Fibroblast of peridontal ligament (primary cell): ENCODE measurements around the gene IGFL1.
"Not testable (repeated sequence)": the region's sequence is repeated elsewhere in the genome, so short reads cannot be mapped to it uniquely, and the experiment has no call there.

Experiments
- DNase-seq: peaks from one replicate; pipeline ENCODE4 v3.0.0-alpha.2; 2010; ENCODE audit errors: extremely low read depth

Gene IGFL1

DNA sequence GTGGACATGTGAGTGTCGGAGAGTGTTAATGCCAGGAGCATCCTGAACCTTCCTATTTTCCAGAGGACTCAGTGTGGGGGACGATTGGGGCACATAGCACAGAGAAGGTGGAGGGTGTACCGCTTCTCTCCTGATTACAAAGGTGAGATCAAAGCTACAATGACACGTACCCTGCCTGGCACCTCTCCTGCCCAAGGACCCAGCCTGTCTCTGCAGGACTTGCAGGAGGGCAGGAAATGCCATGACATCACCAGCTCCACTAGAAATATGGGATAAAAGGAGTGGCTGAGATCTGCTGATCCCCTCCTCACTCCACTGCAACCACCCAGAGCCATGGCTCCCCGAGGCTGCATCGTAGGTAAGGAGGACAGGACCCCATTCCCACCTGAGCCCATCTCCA is at the start of gene IGFL1:
Gene IGFL1 (plus strand): TSS at position 301 of the 400 bp plus-strand sequence. CDS start 33 bp downstream, at position 334.
- DNase-seq = no peak

DNA sequence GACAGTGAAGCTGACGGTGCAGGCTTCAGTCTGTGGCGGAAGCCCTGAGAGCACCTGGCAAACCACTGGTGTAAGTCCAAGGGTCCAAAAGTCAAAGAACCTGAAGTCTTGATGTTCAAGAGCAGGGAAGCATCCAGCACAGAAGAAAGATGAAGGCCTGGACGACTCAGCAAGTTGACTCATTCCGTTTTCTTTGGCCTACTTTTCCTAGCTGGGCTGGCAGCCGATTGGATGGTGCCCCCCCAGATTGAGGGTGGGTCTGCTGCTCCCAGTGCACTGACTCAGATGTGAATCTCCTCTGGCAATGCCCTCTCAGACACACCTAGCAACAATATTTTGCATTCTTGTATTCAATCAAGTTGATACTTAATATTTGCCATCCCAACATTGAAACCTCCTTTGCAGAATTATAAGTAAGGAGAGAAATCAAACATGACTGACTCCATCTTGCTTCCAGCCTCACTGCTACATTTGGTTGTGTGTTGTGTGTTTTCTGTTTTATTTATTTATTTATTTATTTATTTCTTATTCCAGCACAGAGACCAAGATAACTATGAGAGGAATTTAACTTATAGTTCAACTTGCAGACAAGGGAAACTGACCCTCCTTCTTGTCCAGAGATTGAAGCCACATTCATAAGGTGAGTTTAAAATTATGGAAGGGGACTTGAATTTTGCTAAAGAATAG is 48.7 kb upstream of the IGFL1 start:
- peak; percentile 15 for DNase-seq

DNA sequence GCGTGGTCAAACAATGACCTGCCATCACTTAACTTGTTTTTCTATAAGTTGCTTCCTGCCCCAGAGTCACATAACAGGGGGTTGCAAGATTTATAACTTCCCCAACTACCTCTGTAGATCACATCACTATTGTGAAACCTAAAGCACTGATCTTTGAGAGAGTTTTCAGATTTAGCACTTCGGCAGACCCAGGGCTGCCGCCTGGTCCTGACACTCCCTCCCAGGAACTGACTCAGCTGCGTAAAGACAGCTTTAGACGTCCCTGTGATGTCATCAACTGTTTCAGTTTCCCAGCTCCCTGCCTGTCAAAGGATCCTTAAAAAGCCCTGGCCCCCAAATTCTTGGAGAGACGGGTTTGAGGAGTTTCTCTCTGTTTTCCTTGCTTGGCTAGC is 48.2 kb upstream of the IGFL1 start:
- DNase-seq = no peak

DNA sequence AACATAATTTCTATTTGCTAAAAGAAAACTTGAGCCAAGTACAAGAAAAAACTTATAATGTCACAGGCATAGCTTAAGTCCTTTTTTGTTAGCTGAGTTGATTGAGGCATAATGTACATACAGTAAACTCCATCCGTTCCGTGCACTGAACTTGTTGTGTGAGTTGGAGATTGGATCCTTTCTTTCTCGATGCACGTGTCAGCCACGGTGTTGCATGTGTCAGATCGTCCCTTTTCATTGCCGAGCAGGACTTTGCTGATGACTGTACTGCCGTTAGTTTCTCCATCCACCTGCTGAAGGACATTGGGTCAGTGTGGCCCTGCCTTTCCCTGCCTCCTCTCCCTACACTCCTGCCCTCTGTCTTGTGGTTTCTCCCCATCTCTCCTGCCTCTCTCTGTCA is 47.1 kb upstream of the IGFL1 start:
- DNase-seq = no peak

DNA sequence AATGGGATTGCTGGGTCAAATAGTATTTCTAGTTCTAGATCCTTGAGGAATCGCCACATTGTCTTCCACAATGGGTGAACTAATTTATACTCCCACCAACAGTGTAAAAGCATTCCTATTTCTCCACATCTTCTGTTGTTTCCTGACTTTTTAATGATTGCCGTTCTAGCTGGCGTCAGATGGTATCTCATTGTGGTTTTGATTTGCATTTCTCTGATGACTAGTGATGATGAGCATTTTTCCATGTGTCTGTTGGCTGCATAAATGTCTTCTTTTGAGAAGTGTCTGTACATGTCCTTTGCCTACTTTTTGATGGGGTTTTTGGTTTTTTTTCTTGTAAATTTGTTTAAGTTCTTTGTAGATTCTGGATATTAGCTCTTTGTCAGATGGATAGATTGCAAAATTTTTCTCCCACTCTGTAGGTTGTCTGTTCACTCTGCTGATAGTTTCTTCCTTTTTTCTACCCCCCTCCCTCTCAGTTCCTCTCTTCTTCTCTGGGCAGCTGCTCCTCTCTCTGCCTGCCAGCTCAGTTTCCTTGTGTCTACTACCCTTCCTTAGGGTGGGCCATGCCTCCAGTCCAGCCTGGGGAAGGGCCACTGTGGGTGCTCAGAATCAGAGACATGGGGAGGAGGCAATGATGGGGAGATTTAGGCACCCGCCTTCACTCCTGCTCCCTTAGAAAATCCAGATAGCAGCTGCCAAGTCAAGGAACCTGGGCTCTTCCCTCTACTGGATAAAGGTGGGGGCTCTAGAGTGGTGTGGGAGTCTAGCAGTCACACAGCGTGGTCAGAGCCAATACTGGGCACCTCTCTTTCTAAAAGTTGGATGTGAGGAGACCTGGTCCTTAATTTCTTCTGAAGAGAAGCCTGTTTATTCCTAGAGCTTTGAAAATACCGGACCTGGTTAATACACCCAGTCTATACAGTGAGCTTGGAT is 44.5 kb upstream of the IGFL1 start:
- peak; percentile 5 for DNase-seq

DNA sequence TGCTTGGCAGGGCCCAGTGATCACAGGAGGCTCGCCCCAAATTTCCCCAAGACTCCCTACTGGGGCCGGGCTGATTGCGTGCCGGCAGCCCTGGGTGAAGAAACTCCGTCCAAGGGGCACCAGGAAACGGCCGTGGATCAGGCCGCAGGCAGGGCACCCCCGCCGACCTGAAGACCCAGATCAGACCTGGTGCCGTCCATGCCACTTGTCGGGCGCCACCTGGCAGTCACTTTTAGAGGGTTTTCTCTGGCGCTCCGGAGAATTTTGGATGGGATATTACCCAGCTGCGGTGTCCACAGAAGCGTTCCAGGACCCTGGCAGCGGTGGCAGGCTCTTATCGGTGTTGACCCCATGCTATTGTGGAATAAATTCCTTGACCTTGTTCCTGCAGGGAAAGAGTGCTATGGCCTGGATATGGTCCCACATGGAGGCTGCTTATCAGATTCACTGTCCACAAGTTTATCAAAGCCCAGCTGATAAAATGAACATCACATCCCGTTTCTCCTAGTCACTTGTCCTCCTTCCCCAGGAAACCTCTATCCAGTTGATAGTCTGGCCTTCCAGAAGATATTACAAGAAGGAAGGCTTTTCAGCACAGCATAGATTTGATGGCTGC is 43.3 kb upstream of the IGFL1 start:
- DNase-seq = no peak

DNA sequence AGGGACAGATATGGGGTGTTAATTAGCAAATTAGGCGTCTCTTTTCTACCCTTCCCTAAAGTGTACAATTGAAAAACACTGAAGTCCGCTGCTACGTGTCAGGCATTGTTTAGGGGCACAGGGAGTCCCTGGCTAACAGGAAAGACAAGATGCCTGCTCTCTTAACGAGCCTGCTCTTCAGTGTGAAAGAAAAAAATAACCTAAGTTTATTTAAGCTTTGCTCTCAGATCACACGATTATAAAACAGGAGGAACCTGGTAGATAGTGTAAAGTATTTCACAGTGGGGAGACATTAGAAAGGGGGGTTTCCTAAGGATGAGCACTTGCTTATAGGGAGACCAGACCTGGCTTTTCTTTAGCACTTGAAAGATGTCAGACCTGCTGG is 42.8 kb upstream of the IGFL1 start:
- no peak for DNase-seq

DNA sequence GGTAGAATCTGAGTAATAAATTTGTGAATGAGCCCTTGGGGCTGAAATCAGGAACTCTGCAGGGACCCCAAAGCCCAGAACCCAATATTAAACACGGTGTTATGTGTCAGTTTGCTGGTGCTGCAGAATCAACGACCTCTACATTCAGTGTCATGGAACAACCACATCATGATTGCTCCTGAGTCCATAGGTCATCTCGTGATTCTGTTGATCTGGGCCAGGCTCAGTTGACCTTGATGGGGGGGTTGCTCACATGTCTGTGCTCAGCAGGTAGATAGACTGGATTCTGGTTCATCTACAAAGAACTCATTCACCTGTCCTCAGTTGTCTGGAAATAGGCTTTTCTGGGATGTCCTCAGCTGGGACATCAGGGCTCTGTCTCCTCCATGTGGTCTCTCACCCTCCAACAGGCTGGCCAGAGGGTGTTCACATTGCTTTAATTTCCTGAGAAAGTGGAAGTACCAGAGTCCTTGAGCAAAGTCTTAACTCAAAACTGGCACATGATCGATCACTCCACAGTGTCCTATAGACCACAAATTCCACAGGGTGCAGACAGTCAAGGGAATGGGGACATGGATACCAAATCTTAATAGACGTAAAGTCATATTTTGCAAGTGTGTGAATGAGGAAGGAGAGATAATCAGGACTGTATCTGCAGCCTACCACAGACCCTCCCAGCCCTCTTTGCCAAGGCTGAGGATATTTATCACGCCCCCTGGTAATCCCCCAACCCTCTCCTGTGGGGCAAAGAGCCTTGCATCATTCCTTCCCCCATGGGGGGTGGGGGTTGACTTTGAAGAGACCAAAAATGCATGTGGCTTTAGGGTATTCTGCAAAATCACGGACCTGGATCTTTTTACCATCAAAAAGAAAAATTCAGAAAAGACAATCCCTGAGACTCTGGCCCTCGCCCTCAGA is 39.3 kb upstream of the IGFL1 start:
- DNase-seq = no peak

DNA sequence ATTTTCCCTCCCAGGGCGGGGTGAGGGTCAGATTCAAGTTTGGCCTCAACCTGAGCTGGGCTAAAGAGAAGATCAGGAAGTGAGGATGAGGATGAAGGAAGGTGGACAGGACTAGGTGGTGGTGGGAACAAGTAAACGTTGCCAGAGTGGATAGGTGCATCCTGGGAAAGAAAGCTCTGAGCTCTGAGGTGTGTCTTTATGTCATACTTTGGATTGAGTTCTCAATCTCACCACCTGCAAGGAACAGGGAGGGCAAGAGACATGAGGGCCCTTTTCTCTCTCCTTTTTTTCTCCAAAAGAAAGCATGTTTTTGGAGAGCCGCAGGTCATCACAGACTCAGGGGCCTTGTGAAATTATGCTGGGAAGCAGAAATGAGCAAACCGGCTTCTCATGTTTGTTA is 38.2 kb upstream of the IGFL1 start:
- no peak for DNase-seq

DNA sequence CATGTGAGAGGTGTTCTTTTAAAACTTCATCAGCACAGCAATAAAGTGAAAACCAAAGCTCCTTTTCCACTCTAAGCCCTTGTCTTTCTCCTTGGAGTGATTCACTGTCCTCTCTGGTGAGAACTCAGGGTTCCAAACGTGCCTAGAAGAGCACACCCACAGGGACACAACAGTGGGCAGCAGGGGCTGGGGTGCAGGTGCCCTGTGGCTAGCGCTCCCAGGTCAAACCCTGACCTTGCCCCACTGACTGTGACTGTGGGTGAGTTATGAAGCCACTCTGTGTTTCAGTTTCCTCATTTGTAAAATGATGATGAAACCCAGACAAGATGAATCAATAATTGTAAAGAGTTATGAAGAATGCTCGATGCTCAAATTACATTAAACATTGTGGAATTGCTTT is 37.6 kb upstream of the IGFL1 start:
- peak; percentile 2 for DNase-seq

DNA sequence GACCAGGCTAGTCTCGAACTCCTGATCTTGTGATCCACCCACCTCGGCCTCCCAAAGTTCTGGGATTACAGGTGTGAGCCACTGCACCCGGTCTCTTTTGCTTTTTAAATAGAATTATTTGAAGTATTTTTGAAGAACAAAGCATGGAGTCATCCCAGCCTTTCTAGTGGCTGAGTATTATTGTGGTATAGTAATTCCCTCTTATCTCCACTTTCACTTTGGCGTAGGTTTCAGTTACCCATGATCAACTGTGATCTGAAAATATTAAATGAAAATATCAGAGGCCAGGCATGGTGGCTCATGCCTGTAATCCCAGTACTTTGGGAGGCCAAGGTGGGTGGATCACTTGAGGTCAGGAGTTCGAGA is 36.9 kb upstream of the IGFL1 start:
- DNase-seq = not testable (repeated sequence)

DNA sequence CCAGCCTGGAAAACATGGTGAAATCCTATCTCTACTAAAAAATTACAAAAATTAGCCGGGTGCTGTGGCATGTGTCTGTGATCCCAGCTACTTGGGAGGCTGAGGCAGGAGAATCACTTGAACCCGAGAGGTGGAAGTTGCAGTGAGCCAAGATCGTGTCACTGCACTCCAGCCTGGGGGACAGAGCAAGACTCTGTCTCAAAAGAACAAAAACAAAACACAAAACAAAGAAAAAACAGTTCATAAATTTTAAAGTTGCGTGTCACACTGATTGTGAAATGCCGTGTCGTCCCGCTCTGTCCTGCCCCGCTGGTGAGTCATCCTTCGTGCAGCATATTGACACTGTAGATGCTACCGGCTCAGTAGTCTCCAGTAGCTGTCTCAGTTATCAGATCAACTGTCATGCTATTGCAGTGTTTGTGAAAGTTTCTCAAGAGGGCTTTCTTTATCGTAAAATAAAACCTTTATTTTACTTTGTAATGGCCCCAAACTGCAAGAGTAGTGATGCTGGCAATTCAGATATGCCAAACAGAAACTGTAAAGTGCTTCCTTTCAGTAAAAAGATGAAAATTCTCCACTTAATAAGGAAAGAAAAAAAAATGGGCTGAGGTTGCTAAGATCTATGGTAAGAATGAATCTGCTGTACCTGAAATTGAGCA is 36.4 kb upstream of the IGFL1 start:
- DNase-seq = peak; percentile 29

DNA sequence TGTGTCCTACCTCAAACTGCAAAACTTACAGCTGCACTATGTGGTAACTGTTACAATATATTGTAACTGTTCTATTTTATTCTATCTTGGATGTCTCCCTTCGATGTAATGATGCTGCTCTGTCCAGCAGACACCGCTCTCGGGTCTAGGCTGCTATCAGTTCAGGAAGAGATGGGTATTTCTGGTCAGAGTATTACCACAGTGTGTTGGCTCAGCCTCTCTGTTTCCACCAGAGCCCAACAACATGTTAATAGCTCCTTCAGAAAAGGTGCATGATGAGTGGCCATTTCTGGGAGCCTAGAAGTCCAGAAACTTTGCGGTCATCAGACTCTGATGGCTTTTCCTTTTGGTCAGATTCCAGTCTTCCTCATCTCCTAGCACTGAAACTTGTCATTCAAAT is 35.9 kb upstream of the IGFL1 start:
- DNase-seq = no peak

DNA sequence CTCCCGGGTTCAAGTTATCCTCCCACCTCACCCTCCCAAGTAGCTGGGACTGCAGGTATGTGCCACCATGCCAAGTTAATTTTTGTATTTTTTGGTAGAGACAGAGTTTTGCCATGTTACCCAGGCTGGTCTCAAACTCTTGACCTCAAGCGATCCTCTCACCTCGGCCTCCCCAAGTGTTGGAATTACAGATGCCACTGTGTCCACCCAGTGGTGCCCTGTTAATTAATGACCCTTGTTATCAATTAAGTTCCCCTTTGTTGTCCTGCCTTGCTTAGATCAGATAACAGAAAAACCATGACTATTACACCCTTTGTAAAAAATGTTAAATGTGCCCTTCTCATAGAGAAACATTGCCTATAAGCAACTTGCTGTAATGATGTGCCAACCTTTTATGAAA is 34.4 kb upstream of the IGFL1 start:
- no peak for DNase-seq

DNA sequence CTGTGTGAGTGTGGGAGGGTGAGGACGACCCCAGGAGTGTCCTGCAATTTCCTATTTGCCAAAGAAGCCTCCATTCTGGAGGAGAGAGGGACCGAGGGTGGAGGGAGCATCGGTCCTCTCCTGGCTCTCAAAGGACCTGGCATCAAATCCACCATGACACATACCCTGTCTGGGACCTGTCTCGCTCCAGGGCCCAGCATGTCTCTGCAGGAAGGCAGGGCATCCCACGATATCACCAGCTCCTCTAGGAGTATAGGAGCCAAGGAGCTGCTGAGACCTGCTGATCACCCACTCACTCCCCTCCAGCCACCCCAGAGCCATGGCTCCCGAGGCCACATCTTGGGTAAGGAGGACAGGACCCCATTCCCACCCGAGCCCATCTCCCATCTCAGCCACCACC is 33.6 kb upstream of the IGFL1 start:
- not testable (repeated sequence) for DNase-seq

DNA sequence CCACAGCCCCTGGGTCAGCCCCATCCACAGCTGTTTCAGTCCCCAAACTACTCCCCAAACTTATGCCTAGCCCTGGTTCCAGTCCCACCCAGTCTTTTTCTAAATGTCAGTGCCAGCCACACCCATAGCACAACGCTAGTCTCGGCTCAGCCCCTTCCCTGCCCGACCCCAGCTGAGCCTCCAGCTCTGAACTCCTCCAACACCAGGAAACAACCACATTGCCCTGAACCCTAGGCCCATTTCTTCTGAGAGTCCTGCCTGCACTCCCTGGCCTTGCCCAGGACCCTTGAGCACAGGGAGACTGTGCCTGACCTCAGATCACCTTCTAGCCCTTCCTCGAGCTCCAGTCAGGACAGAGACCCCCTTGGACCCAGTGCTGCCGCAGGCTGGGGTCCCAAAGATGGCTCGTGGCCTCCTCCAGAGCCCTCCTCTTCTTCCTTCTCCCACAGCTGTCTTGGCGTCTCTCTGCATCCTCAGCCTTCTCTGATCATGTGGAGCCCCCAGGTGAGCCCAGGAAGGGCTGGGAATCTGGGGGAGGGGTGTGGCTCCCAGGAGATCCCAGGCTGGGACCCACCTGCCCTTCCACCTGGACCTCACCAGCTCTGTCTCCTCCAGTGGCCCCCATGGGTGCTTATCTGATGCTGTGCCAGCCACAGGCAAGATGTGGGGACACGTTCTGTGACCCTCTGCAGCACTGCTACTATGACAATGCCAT is 33.0 kb upstream of the IGFL1 start:
- DNase-seq = no peak

DNA sequence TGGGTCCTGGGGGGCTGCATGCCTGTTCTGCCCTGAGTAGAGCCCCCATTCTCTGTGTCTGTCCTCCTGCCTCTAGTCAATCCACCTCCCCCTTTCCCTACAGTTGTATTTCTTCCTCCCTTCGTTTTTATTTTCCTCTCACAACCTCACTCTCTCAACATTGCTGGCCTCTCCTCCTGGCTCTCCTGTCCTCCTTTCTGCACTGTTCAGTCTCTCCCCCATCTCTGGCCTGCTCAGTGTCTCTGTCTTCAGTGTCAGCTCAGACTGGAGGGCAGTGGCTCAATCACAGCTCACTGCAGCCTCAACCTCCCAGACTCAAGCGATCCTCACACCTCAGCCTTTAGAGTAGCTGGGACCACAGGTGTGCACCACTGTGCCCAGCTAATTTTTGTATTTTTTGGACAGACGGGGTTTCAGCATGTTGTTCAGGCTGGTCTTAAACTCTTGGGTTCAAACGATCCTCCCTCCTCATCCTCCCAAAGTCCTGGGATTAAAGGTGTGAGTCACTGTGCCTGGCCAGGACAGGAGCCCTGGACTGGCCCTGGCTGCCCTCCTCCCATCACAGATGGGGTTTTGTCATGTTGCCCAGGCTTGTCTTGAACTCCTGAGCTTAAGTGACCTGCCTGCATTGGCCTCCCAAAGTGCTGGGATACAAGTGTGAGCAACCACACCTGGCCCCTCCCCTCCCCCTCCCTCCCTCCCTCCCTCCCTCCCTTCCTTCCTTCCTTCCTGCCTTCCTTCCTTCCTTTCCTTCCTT is 32.0 kb upstream of the IGFL1 start:
- DNase-seq = no peak

DNA sequence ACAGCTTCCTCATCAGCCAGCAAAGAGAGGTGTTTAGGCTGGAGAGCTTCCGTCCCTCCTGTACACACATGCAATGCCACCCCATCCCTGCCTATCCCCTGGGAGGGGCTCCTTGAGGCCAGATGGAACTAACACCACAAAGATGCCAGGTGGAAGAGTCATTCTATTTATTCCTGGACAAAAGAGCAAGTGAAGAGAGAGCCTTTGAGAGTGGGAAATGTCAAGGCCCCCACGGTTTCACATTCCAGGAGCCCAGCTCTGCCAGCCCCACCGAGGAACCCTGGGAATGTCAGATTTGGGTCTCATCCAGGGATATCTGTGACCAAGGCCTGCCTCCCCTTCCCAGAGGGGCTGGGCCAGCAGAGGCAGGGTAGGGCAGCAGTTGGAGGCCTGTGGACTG is 30.8 kb upstream of the IGFL1 start:
- no peak for DNase-seq

DNA sequence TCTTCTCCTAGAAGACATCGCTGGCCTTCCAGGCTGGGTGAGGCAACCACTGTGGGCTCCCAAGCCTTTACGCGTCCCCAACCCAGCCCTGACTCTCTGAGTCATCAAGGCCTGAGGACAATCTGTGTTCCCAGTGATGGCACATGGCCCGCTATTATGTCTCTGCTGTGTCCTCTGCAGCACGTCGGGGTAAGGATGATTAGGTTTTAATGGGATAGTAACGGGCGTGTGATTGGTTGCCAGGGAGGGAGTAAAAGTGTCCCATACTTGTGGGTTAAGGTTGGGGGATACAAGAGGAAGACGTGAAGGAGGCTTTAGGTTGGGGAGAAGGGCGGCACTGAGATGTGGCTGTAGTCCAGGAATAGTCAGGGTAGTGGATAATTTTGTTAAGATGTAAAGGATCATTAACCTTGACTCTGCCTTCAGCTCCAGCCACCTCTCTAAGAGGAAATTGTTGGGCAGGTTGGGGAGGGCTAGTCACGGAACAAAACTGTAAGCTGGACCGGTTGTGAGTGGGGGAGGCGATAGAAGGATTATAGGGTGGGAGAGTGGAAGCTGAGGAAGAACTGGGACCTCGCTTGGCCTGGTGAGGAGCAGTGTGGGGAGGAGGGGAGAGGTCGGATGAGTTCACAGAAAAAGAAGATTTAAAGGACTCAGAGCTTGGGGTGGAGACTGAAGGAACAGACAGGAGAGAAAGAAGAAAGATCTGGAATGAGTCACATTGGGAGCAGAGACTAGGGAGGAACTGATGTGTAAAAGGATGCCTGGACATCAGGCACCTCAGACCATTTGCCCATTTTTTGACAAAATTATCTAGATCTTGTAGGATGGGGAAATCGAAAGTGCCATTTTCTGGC is 27.9 kb upstream of the IGFL1 start:
- no peak for DNase-seq
